Ishikawa (cell line): ENCODE measurements around the gene MN1.

ENCODE experiments used
- CEBPB ChIP-seq: IDR thresholded peaks from 2 replicates; pipeline ENCODE4 v1.6.1; 2012
- CREB1 ChIP-seq: IDR thresholded peaks from 2 replicates; pipeline ENCODE4 v1.6.1; 2012; ENCODE audit warnings: low read depth
- EP300 ChIP-seq: IDR thresholded peaks from 2 replicates; pipeline ENCODE4 v1.6.1; 2012; ENCODE audit warnings: borderline replicate concordance
- FOXM1 ChIP-seq: IDR thresholded peaks from 2 replicates; pipeline ENCODE4 v1.6.1; 2012; ENCODE audit warnings: low read depth, borderline replicate concordance
- MAX ChIP-seq: IDR thresholded peaks from 2 replicates; pipeline ENCODE4 v1.6.1; 2012
- NFIC ChIP-seq: IDR thresholded peaks from 2 replicates; pipeline ENCODE4 v1.6.1; 2012
- RAD21 ChIP-seq: IDR thresholded peaks from 2 replicates; pipeline ENCODE4 v1.6.1; 2012; ENCODE audit warnings: low read depth
- REST ChIP-seq: IDR thresholded peaks from 2 replicates; pipeline ENCODE4 v1.6.1; 2012; ENCODE audit warnings: low read depth, mild to moderate bottlenecking
- TAF1 ChIP-seq: IDR thresholded peaks from 2 replicates; pipeline ENCODE4 v1.6.1; 2012; ENCODE audit warnings: low read depth, mild to moderate bottlenecking
- TCF12 ChIP-seq: IDR thresholded peaks from 2 replicates; pipeline ENCODE4 v1.6.1; 2012; ENCODE audit warnings: low read depth
- TEAD4 ChIP-seq: IDR thresholded peaks from 2 replicates; pipeline ENCODE4 v1.6.1; 2012
- USF1 ChIP-seq: IDR thresholded peaks from 2 replicates; pipeline ENCODE4 v1.6.1; 2012
- YY1 ChIP-seq: IDR thresholded peaks from 2 replicates; pipeline ENCODE4 v1.6.1; 2012; ENCODE audit warnings: low read depth
- ZBTB7A ChIP-seq: IDR thresholded peaks from 2 replicates; pipeline ENCODE4 v1.6.1; 2012; ENCODE audit warnings: low read depth

DNA sequence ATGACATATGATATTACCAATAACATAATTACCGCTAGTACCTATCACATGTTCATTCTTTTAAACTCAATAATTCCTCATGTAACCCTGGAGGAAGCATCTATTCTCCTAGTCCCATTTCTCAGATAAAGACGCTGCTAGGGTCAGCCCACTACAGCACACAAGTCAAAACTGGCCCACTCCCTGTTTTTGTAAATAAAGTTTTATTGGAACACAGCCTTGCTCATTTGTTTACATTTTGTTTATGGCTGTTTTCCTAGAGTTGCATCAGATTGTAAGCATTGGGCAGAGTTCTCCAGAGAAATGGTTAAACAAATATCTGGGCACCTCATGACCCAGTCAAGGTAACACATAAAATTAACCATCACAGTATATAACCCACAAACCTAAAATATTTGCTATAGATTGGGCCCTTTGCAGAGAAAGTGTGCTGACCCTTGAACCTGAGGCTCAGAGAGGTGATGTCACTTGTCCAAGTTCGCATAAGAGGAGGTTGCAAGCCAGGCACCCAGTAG is 36.8 kb downstream of the MN1 start:
- no peak for TF ChIP-seq ZBTB7A
- no peak for TF ChIP-seq USF1
- no peak for TF ChIP-seq EP300
- no peak for TF ChIP-seq RAD21
- no peak for TF ChIP-seq TCF12
- no peak for TF ChIP-seq REST
- TF ChIP-seq YY1 = no peak
- no peak for TF ChIP-seq TEAD4
- no peak for TF ChIP-seq TAF1
- TF ChIP-seq FOXM1 = no peak
- TF ChIP-seq NFIC = no peak
- TF ChIP-seq MAX = no peak
- TF ChIP-seq CREB1 = no peak
- TF ChIP-seq CEBPB = no peak
